NOMO-1 (cell line): ENCODE data around the gene PTPRT.

Source experiments
- DNase-seq, 2 experiments: peaks; one replicate each; lab custom pipeline; 2025; ENCODE audit not compliant: unreplicated experiment in 2 of 2; lab: John Stamatoyannopoulos, UW

Gene PTPRT

GRCh38 chr20:42430598-42430997, 759.1 kb downstream of the PTPRT start:
- DNase-seq: no peak

GRCh38 chr20:42429761-42430458, 759.8 kb downstream of the PTPRT start:
- DNase-seq: no peak

- no peak for DNase-seq
Observed at GRCh38 chr20:42419814-42420532, 769.7 kb downstream of the PTPRT start.

GRCh38 chr20:42406826-42407225, 782.9 kb downstream of the PTPRT start:
- DNase-seq: no peak

GRCh38 chr20:42402455-42402854, 787.3 kb downstream of the PTPRT start:
- no peak for DNase-seq

GRCh38 chr20:42401613-42402012, 788.1 kb downstream of the PTPRT start:
- no peak for DNase-seq

GRCh38 chr20:42399802-42400201, 789.9 kb downstream of the PTPRT start:
- DNase-seq: no peak

- DNase-seq: no peak
Observed at GRCh38 chr20:42392442-42392841, 797.3 kb downstream of the PTPRT start.

GRCh38 chr20:42391807-42392206, 797.9 kb downstream of the PTPRT start:
- no peak for DNase-seq

GRCh38 chr20:42380287-42380686, 809.4 kb downstream of the PTPRT start:
- no peak for DNase-seq

- DNase-seq: no peak
Observed at GRCh38 chr20:42379385-42379784, 810.3 kb downstream of the PTPRT start.

GRCh38 chr20:42378826-42379225, 810.9 kb downstream of the PTPRT start:
- DNase-seq: no peak

GRCh38 chr20:42376131-42376530, 813.6 kb downstream of the PTPRT start:
- DNase-seq: no peak

GRCh38 chr20:42373049-42373448, 816.7 kb downstream of the PTPRT start:
- DNase-seq: no peak

- DNase-seq: no peak
Observed at GRCh38 chr20:42370075-42370474, 819.6 kb downstream of the PTPRT start.

- no peak for DNase-seq
Observed at GRCh38 chr20:42368910-42369309, 820.8 kb downstream of the PTPRT start.

GRCh38 chr20:42366626-42367025, 823.1 kb downstream of the PTPRT start:
- DNase-seq: no peak

GRCh38 chr20:42364446-42364845, 825.3 kb downstream of the PTPRT start:
- DNase-seq: no peak

- no peak for DNase-seq
Observed at GRCh38 chr20:42361402-42361970, 828.2 kb downstream of the PTPRT start.

- no peak for DNase-seq
Observed at GRCh38 chr20:42360621-42361020, 829.1 kb downstream of the PTPRT start.

GRCh38 chr20:42359617-42360016, 830.1 kb downstream of the PTPRT start:
- DNase-seq: no peak

GRCh38 chr20:42352096-42352495, 837.6 kb downstream of the PTPRT start:
- no peak for DNase-seq
